Measurements from ENCODE around the gene ADAMTS13. TPM values are rescaled to one million over a fixed set of nuclear protein-coding genes. Genes with fewer than 3 reads are reported as not detected.
"Not testable (repeated sequence)": the region's sequence is repeated elsewhere in the genome, so short reads cannot be mapped to it uniquely, and the experiment has no call there.

Gene ADAMTS13
- 10.9 TPM for polyA plus RNA-seq (ENCODE audit: insufficient read length)
- long read RNA-seq, donor 1, result 0 reads
- long read RNA-seq, donor 2, result 0 reads
- long read RNA-seq, donor 3, result 0 reads
- long read RNA-seq, donor 4, result 0 reads
- long read RNA-seq, donor 5, partial matches to known transcripts, result 8 of 21 reads
- long read RNA-seq, donor 5, other reads (novel, unspliced or antisense), result 13 of 21 reads
- long read RNA-seq, donor 6, partial matches to known transcripts, result 32 of 32 reads
- long read RNA-seq, donor 6, other reads (novel, unspliced or antisense), result 0 of 32 reads
- long read RNA-seq, donor 7, result 0 reads
- long read RNA-seq, donor 8, result 0 reads

DNA sequence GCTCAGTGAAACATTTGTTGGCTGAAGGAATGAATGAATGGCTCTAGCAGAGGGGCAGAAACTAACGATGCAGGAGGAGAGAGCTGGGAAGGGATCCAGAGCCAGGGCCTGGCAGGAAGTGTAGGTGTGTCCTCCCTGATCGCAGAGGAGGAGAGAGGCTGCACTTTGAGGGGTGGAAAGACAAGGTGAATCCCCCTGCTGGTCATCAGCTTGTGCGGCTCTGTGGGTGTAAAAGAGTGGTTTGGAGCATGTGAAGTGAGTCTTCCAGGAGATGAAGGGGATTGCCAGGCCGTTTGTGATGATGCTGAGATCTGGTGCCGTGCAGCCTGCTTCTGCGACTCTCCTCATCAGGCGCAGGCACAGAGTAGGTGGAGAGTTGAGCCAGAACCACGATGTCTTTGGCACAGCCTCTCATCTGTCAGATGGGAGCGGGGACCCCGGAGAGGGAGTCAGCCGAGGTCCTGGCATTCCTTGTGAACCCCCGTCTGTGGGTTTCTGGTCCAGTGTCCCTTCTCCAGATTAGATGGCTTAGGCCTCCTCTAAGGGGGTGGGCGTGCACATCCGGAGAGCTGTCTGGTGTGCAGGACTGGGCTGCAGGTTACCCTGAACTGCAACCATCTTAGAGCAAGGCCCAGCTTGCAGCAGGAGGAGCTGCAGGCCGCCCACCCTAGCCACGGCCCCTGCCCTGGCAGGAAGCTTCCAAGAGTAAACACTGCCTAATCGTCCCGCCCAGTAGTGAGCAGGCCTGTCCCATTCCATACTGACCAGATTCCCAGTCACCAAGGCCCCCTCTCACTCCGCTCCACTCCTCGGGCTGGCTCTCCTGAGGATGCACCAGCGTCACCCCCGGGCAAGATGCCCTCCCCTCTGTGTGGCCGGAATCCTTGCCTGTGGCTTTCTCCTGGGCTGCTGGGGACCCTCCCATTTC is at the start of gene ADAMTS13:
Gene ADAMTS13 (plus strand): TSS at position 753 of the 928 bp plus-strand sequence. CDS start 77 bp downstream, at position 830.
- no peak for DNase-seq

DNA sequence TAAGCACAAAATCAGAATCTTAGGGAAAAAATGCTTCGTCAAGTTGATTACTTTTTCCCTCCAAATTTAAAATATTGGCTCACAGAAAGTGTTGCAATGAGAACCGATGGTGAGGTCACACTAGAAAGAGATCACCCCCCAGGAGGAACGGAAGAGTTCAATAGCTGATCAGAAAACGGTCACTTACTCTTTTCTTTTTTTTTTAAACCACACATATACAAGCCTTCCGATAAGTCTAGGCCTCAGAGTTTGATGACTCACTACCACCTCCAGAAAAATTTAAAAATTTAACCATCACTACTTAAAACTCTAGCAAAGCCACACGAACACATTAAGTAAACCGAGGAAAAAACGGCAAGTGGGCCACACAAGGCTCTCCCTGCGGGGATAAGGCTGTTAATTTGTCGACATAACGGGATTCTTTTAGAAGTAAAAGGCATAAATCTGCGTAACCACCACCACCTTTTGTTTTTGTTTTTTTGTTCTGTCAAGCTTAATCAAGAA is 47.5 kb upstream of the ADAMTS13 start:
- DNase-seq, result no peak

DNA sequence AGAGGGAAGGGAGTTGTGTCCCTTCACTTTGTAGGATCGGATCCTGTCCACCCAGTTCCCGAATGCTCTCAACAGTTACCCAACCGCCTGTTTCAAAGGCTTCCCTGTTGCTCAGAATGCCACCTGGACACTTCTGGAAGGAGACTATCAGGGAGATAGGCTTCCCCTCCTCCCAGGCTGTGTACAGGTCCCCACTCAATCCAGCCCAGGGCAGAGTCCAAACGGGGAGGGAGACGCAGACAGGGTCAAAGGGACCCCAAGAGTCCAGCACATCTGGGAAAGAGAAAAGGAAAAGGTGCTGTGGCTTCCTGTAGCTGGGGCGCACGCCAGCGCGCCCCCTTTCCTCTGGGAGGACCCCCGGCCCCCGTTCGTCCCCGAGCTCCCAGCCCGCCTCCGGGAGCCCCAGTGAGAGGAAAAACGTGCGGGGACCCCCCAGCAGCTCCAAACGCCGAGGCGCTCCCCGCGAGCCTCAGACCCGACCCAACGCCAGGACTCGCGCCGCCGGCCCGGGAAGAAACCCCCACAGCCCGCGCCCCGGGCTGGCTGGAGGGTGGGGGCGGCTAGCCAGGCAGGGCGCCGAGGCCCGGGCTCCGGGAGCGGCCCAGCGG is 46.9 kb upstream of the ADAMTS13 start:
- DNase-seq, result no peak

DNA sequence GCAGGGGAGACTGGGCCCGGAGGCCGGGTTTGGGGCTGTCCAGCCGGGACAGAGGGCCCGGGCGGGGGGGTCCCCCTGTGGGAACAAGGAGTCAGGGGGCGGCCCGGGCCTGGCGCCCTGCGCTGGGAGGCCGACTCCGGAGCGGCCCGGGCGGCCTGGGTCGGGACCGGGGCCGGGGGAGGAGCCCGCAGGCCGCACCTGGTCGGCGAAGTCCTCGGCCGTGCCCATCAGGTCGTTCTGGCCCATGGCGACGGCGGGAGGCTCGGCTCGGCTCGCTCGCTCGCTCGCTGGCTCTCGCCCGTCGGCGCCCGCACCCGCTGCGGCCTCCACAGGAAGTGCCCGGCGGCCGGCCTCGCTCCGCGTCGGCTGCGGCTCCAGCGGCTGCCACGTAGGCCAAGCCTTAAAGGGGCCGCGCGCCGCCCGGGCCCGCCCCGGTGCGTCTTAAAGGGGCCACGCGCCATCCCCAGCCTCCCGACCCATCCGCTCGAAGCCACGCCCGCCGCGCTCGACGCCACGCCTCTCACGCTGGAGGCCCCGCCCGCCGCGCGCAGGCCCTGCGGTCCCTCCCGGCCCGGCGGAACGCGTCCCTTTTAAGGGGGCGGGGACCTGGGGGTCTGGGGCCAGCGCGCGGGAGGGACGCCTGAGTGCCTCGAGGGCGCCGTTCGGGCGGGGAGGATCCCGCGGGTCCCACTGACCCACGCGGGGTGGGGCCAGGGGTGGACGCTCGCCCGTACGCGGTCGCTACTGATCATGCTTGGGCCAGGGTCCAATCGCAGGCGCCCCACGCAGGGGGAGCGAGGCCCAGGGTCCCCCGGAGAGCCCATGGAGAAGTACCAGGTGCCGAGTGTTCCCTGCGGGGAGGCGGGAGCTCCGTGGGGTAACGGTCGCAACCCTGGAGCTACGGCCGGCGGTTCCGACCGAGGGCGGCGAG is 46.2 kb upstream of the ADAMTS13 start, which contains the start of the genes STKLD1 and SURF4:
Gene STKLD1 (plus strand): TSS at position 643 of the 931 bp plus-strand sequence. CDS start 108 bp downstream, at position 751.
Gene SURF4 (minus strand): TSS at position 337 of the 931 bp plus-strand sequence. CDS start 91 bp downstream, at position 246.
- DNase-seq, result peak; percentile 96

DNA sequence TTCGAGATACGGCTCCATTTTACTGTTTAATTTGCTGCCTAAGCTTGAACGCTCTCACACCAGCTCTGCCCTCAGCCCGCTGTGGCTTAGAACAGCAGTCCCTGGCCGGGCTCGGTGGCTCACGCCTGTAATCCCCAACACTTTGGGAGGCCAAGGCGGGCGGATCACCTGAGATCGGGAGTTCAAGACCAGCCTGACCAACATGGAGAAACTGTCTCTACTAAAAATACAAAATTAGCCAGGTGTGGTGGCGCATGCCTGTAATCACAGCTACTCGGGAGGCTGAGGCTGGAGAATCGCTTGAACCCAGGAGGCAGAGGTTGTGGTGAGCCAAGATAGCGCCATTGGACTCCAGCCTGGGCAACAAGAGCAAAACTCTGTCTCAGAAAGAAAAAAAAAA is 44.9 kb upstream of the ADAMTS13 start:
- not testable (repeated sequence) for DNase-seq

DNA sequence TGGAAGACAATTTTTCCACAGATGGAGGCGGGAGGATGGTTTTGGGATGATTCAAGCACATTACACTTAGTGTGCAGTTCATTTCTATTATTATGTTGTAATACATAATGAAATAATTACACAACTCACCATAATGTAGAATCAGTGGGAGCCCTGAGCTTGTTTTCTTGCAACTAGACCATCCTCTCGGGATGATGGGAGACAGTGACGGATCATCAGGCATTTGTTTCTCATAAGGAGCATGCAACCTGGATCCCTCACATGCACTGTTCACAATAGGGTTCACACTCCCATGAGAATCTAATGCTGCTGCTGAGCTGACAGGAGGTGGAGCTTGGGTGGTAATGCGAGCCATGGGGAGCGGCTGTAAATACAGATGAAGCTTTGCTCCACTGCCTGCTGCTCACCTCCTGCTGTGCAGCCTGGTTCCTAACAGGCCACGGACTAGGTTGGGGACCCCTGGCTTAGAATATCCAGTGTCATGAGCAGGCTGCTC is 44.4 kb upstream of the ADAMTS13 start:
- DNase-seq, result no peak

DNA sequence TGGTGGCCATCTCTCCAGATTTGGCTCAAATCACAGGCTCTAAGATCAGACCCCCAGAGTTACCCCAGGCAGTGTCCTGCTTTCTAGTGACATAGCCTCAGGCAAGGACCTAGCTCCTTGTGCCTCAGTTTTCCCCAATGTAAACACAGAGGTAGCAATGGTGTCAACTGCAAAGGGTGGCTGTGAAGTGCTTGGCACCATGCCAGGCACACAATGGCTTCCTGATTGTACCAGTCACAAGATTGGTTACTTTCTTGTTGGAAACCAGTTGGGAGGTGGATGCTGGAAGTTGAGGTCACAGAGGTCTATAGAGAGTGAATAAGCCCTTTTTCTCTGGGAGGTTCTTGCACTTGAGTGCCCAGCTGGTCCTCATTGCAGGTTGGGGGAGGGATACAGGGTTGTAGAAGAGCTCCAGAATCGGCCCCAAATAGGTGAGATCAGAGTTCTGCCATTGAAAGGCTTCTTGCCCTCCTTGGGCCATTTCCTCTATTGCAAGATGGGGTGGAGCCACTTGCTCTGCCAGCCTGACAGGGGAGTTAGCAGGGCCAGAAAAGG is 43.7 kb upstream of the ADAMTS13 start:
- no peak for DNase-seq

DNA sequence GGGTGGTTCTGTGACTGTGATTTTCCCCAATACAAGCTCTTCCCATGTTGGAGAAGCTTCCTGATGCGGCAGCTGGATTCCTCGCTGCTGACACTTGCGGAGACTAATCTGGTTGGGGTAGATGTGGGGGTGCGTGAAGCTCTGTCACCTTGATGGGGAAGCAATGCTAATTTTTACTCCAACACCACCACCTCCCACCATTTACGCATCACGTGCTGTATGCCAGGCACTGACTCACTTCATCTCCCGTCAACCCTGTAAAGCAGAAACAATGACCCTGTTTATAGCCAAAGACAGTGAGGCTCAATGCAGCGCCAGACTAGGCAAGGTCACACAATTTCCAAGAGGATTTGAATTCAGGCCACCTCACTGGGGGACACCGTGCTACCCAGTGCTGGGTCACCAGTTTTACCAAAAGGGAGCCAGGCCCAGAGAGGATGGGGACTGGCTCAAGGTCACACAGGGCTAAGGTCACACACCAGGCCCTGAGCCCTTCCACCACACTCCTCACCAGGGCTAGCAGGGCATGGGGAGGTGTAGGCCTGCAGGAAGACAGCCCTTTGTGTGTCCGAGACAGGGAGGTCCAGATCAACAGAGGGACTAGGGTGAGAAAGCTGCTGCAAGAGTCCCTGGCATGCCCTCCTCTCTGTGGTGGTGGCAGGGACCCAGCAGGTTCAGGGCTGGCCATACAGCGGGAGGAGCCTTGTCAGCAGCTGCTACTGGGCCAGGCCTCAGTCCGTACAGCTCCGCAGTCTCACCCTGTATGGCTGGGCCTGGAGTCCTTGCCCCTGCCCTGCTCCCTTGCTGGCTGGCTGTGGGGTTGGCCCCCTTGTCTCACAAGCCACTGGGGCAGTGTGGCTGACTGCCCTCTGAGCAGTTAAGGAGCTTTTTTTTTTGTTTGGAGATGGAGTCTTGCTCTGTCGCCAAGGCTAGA is 42.7 kb upstream of the ADAMTS13 start:
- no peak for DNase-seq

DNA sequence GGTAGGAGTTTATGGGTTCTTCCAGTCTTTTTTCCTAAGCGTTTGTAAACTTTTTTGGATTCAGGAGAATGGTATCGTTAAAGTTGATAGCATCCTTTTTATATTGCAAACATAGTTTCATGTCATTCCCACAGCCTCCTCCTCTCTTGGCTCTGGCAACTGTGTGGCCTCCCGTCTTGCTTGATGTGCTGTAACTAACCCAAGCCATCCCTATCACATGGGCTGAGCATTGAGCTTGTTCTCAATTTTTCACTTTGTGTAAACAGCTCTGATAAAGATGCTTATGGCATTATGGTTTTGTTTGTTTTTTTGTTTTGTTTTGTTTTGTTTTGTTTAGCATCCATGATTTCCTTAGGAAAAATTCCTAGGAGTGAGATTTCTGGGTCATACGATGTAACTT is 41.4 kb upstream of the ADAMTS13 start:
- no peak for DNase-seq

DNA sequence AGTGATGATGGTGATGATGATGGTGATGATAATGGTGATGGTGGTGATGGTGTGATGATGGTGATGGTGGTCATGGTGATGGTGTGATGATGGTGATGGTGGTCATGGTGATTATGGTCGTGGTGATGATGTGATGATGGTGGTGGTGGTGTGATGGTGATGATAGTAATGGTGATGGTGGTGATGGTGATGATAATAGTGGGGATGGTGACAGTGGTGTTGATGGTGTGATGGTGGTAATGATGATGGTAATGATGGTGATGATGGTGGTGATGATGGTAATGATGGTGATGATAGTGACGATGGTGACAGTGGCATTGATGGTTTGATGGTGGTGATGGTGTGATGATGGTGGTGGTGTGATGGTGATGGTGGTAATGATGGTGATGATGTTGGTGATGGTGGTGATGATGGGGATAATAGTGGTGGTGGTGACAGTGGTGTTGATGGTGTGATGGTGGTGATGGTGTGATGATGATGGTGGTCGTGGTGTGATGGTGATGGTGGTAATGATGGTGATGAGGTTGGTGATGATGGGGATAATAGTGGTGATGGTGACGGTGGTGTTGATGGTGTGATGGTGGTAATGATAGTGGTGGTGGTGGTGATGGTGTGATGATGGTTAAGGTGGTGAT is 39.5 kb upstream of the ADAMTS13 start:
- DNase-seq, result no peak

DNA sequence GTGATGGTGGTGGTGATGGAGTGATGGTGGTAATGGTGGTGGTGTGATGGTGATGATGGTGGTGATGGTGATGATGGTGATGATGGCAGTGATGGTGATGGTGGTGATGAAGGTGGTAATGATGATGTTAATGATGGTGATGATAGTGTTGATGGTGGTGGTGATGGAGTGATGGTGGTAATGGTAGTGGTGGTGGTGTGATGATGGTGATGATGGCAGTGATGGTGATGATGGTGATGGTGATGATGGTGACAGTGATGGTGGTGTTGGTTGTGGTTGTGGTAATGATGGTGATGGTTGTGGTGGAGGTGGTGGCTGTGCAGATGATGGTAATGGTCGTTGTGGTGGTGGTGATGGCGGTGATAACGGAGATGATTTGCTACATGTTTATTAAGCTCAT is 38.7 kb upstream of the ADAMTS13 start:
- DNase-seq, result no peak

DNA sequence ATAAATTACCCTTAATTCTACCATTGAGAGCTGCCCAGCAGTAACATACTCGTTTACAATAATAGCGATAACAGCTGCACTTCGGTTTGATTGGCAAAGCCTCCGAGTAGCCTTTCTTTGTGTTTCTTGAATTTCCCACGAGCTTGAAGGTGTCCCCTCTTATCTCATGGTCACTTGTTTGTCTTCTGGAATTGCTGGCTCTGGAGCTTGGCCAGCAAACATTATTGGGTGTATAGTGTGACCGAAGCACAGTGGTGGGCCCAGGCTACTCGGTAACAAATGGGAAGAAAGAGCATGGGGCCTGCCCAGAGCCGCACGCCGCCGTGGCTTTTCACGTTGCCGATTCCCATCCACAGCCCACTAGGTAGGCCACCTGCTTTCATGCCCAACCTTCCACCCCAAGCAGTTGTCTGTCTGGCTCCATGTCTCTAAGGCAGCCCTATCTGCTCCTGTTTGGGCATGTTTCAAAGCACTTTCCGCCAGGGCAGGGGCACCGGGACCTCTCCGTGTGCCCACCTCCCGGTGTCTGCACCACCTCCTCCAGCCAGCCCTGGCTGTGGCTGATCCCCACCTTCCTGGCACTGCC is 37.3 kb upstream of the ADAMTS13 start:
- no peak for DNase-seq

DNA sequence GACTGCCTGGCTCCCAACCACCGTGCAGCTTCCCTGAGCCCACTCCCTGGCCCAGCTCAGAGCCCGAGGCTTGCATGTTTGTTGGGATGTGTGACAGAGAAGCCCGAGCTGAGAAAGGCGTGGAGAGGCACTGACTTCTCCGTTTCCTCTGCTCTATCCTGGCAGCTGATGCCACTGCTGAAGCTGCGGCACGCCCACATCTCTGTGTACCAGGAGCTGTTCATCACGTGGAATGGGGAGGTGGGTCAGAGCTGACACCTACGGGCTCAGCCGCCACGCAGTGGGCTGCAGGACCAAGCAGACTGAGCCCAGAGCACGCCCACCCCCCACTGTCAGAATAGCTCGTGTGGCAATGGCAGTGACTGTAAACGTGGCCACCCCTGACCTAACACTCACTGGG is 36.7 kb upstream of the ADAMTS13 start:
- DNase-seq, result no peak

DNA sequence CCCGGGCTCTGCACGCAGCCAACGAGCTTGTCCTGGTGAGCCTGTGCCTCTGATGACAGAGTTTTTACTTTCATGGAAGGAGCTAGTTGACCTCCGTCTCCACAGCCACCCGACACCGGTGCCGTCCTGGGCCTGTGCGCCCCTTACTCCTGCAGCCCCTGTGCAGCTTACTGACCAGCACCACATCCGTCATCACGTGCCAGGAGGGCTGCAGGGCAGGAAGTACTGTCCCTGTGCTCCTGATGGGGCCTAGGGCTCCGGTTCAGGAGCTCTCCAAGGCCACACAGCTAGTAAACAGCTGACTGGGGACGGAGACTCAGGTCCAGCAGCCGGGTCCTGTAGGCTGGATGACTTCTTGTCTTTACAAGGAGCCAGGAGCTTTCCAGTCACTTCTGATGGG is 35.8 kb upstream of the ADAMTS13 start:
- DNase-seq, result no peak

DNA sequence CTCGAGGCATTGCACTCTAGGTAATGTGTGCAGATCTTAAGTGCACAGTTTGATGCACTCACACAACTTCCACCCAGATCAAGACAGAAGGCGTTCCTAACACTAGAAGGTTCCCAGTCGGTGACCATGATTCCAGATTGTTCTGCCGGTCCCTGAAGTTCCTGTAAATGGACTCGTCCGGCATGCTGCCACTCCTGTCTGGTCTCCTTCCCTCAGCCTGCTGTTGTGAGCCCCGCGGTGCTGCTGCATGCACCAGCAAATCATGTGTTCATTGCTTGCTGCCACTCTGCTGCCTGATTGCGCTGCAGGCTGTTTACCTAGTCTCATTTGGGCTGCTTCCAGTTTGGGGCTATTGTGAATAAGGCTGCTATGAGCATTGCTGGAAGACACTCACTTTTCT is 34.5 kb upstream of the ADAMTS13 start:
- DNase-seq, result no peak

DNA sequence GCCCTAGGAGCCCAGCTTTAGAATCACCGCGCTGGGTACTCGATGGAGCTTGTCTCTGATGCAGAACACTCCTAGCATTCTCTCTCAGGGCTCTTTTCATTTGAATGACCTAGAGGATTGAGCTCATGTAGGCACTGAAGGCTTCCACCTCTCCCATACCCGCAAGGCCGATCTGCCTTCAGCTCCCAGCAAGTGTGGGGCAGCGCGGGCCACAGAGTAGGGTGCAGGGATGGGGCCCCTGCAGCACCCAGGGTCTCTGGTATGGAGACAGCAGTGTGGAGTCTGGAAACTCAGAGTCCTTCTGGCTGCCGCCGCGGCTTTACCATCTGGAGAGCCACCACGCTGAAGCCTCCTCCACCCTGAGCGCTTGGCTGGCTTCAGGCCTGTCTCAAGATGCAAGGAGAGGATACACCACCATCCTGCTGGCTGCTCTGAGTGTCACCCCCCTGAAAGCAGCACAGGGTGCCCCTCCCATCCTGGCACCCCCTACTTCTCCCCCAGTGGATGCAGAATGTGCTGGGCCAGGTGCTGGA is 33.1 kb upstream of the ADAMTS13 start:
- no peak for DNase-seq

DNA sequence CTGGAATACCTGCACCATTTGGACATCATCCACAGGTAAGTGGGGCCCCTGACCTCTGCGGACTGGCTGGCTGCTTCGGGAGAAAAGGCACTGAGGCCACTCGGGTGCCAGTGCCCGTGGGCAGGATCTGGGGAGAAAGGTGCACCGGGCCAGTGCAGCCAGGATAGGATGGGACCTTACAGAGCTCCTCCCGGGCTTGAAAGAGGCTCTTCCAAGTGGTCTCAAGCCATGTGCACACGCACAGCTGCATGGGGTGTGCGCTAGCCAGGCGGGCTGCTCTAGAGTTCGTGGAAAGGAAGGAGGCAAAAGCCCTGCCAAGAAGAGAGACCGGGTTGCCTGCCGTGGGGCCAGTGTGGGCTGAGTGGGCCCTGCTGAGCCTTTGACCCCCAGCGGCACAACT is 32.6 kb upstream of the ADAMTS13 start:
- no peak for DNase-seq

DNA sequence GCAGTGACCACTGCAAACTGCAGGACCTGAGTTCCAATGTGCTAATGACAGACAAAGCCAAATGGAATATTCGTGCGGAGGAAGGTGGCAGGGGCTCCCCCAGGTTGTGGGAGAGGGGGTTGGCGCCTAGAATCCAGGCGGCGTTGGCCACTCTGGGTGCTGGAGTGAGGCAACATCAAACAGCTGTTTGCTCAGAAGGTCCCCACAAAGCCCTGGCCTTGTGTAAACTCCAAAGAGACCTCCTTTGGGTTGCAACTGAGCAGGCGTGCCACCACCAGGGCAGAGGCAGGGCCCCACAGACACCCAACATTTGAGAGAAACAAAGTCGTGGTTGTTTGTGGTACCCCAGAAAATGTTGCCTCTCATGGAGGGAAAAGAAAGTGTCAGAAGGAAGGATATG is 31.5 kb upstream of the ADAMTS13 start:
- no peak for DNase-seq

Data from left kidney (tissue), 8 donors.